EH (cell line): ENCODE results near the gene FLNB.

Experiments used
- DNase-seq: peaks from one replicate; pipeline ENCODE4 v3.0.0-alpha.2; 2015; ENCODE audit warnings: low read depth

The FLNB gene

DNA sequence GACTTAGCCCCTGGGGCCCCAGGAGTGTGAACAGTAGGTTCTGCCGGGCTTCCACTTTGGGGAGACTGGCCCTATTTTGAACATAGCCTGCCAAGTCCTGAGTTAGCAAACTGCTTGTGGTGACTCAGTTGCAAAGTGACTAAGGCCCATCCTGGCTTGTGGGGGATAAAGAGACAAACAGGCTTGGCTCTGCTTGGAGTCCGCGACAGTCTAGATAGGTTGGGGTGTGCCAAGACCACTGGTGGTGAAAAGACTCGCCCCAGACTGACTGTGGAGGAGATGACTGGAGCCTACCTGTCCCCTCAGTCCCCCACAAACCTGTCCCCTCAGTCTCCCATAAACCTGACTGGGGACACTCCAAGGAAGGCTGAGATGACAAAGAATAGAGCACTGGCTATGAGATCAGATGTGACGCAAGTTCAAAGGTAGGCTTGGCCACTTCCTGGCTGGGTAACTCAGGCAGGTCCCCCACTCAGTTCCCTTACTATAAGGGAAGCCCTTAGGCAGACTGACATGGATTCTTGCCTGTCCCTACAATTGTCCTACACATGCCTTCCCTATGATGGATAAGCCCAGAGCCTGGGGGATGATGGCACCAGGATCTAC is 198.3 kb downstream of the FLNB start:
- DNase-seq: peak; percentile 75

- no peak for DNase-seq
These were observed 199.7 kb downstream of the FLNB start for GRCh38 chr3:58207954-58208353.

- no peak for DNase-seq
These were observed 201.7 kb downstream of the FLNB start for GRCh38 chr3:58209933-58210332.

- DNase-seq: no peak
These were observed 202.7 kb downstream of the FLNB start, which contains the start of gene DNASE1L3 for GRCh38 chr3:58210761-58211460. DNASE1L3 (minus strand) TSS chr3:58210972; CDS start chr3:58210906, 66 bp downstream.

- DNase-seq: peak; percentile 59
These were observed 206.5 kb downstream of the FLNB start for GRCh38 chr3:58214484-58215316.

GRCh38 chr3:58215317-58216025 is 207.2 kb downstream of the FLNB start:
- DNase-seq: no peak

- DNase-seq: no peak
These were observed 208.4 kb downstream of the FLNB start for GRCh38 chr3:58216496-58217195.

- peak; percentile 70 for DNase-seq
These were observed 209.1 kb downstream of the FLNB start for GRCh38 chr3:58217209-58217811.

GRCh38 chr3:58218904-58219303 is 210.7 kb downstream of the FLNB start:
- DNase-seq: no peak
